Measurements from ENCODE around the gene ANGPTL2. TPM values are rescaled to one million over a fixed set of nuclear protein-coding genes. Genes with fewer than 3 reads are reported as not detected.

ANGPTL2 gene
- total RNA-seq, 1 donor from 2014 or later, result 17.5 TPM

DNA sequence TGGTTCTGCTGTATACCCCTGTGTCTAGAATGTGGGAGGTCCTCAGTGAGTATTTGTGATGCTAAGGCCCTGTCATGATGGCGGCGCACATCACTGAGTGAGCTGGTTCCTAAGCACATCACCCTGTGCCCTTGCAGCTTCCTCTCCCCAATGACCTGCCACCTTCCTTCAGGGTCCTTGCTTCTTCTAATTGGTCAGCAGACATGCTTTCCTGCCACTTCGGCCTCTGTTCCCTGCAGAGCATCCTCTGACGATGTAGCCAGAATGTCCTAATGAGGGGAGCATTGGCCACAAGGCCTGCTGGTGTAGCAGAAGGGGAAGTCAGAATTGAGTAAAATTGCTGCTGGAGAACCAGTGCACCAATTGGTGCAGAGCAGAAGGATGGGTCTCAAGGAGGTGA lies 31.1 kb upstream of the ANGPTL2 start:
- Mint-ChIP-seq H3K27ac (ENCODE audit: unreplicated experiment) (no peak overlapping the region), H3K4me1 (ENCODE audit: low read depth, unreplicated experiment) (peaks cover 8% of the 10 kb centered on the region), H3K27me3 (ENCODE audit: low read depth, unreplicated experiment) (peaks cover 17% of the 10 kb centered on the region), H3K36me3 (ENCODE audit: low read depth, unreplicated experiment) (no peaks in the 10 kb centered on the region), H3K4me3 (ENCODE audit: unreplicated experiment) (no peak overlapping the region), H3K9me3 (ENCODE audit: unreplicated experiment) (no peaks in the 10 kb centered on the region)
- no peaks in the 10 kb centered on the region for H3K79me2 ChIP-seq (ENCODE audit: insufficient read depth, low read length)
- FAIRE-seq (no peak), DNase-seq (ENCODE audit: low read depth) (no peak)
- H3K36me3 ChIP-seq (ENCODE audit: insufficient read depth, low read length), result no peaks in the 10 kb centered on the region
- H3K9me3 ChIP-seq (ENCODE audit: insufficient read depth, low read depth, low read length), result no peaks in the 10 kb centered on the region
- no peak overlapping the region for H3K4me3 ChIP-seq (ENCODE audit: insufficient read depth, low read depth, low read length)
- TF ChIP-seq EZH2 (IDR thresholded peaks at IDR 0.05; ENCODE audit: insufficient read depth, low read length), result no peak
- TF ChIP-seq CTCF (IDR thresholded peaks at IDR 0.05; ENCODE audit: insufficient read depth, low read depth, low read length), result no peak
- no peak overlapping the region for H2AFZ ChIP-seq (ENCODE audit: low read depth, low read length)
- H3K27ac ChIP-seq (ENCODE audit: low read depth, low read length), result no peak overlapping the region
- no peak overlapping the region for H3K4me2 ChIP-seq (ENCODE audit: low read length)
- no peak overlapping the region for H3K9ac ChIP-seq (ENCODE audit: low read length)
- H4K20me1 ChIP-seq (ENCODE audit: insufficient read depth, low read length), result no peaks in the 10 kb centered on the region
- peaks cover 1% of the 10 kb centered on the region for H3K27me3 ChIP-seq (ENCODE audit: insufficient read depth, low read length)
- H3K4me1 ChIP-seq (ENCODE audit: insufficient read depth, low read length), result peaks cover 16% of the 10 kb centered on the region

GRCh38 chr9:127149463-127150390 lies 27.3 kb upstream of the ANGPTL2 start:
- Histone ChIP-seq H3K27ac (ENCODE audit: low read depth, low read length) (no peak overlapping the region), H3K4me2 (ENCODE audit: low read length) (no peak overlapping the region), H3K27me3 (ENCODE audit: insufficient read depth, low read length) (peaks cover 3% of the 10 kb centered on the region), H2AFZ (ENCODE audit: low read depth, low read length) (no peak overlapping the region), H3K36me3 (ENCODE audit: insufficient read depth, low read length) (no peaks in the 10 kb centered on the region), H3K79me2 (ENCODE audit: insufficient read depth, low read length) (no peaks in the 10 kb centered on the region), H3K9ac (ENCODE audit: low read length) (no peak overlapping the region), H3K4me3 (ENCODE audit: insufficient read depth, low read depth, low read length) (no peak overlapping the region), H3K9me3 (ENCODE audit: insufficient read depth, low read depth, low read length) (no peaks in the 10 kb centered on the region), H3K4me1 (ENCODE audit: insufficient read depth, low read length) (peaks cover 8% of the 10 kb centered on the region), H4K20me1 (ENCODE audit: insufficient read depth, low read length) (no peaks in the 10 kb centered on the region)
- H3K27ac Mint-ChIP-seq (ENCODE audit: unreplicated experiment), result no peak overlapping the region
- FAIRE-seq (no peak), DNase-seq (ENCODE audit: low read depth) (no peak)
- H3K27me3 Mint-ChIP-seq (ENCODE audit: low read depth, unreplicated experiment), result peaks cover 13% of the 10 kb centered on the region
- peaks cover 12% of the 10 kb centered on the region for H3K4me1 Mint-ChIP-seq (ENCODE audit: low read depth, unreplicated experiment)
- H3K9me3 Mint-ChIP-seq (ENCODE audit: unreplicated experiment), result peaks cover 5% of the 10 kb centered on the region
- TF ChIP-seq CTCF (IDR thresholded peaks at IDR 0.05; ENCODE audit: insufficient read depth, low read depth, low read length) (no peak), EZH2 (IDR thresholded peaks at IDR 0.05; ENCODE audit: insufficient read depth, low read length) (no peak)
- no peaks in the 10 kb centered on the region for H3K36me3 Mint-ChIP-seq (ENCODE audit: low read depth, unreplicated experiment)
- no peak overlapping the region for H3K4me3 Mint-ChIP-seq (ENCODE audit: unreplicated experiment)

DNA sequence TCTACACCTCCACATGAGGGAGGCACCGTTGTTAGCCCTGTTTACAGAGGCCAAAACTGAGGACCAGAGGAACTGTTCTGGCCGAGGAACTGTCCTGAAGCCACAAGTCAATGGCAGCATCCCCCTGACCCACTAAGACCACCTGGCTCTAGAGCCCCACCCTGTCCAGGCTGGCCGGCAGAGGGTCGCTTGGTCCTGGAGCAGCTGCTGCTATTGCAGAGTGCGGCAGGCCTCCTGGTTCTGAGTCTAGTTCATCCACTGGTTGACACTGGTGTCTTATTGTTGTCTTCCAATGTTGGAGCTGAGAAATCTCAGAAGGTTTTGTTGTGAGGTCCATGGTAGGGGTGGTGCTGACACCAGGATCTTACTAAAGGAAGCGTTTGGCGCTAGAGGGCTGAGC lies 26.6 kb upstream of the ANGPTL2 start:
- Histone ChIP-seq H4K20me1 (ENCODE audit: insufficient read depth, low read length) (no peaks in the 10 kb centered on the region), H2AFZ (ENCODE audit: low read depth, low read length) (no peak overlapping the region), H3K4me2 (ENCODE audit: low read length) (no peak overlapping the region), H3K9ac (ENCODE audit: low read length) (no peak overlapping the region), H3K27ac (ENCODE audit: low read depth, low read length) (no peak overlapping the region), H3K4me1 (ENCODE audit: insufficient read depth, low read length) (peaks cover 1% of the 10 kb centered on the region), H3K9me3 (ENCODE audit: insufficient read depth, low read depth, low read length) (no peaks in the 10 kb centered on the region), H3K27me3 (ENCODE audit: insufficient read depth, low read length) (peaks cover 3% of the 10 kb centered on the region), H3K4me3 (ENCODE audit: insufficient read depth, low read depth, low read length) (no peak overlapping the region), H3K36me3 (ENCODE audit: insufficient read depth, low read length) (no peaks in the 10 kb centered on the region), H3K79me2 (ENCODE audit: insufficient read depth, low read length) (no peaks in the 10 kb centered on the region)
- Mint-ChIP-seq H3K4me1 (ENCODE audit: low read depth, unreplicated experiment) (peaks cover 12% of the 10 kb centered on the region), H3K9me3 (ENCODE audit: unreplicated experiment) (peaks cover 5% of the 10 kb centered on the region), H3K36me3 (ENCODE audit: low read depth, unreplicated experiment) (no peaks in the 10 kb centered on the region), H3K4me3 (ENCODE audit: unreplicated experiment) (no peak overlapping the region), H3K27me3 (ENCODE audit: low read depth, unreplicated experiment) (peaks cover 10% of the 10 kb centered on the region), H3K27ac (ENCODE audit: unreplicated experiment) (no peak overlapping the region)
- TF ChIP-seq CTCF (IDR thresholded peaks at IDR 0.05; ENCODE audit: insufficient read depth, low read depth, low read length) (no peak), EZH2 (IDR thresholded peaks at IDR 0.05; ENCODE audit: insufficient read depth, low read length) (no peak)
- DNase-seq (ENCODE audit: low read depth) (no peak), FAIRE-seq (no peak)

Data from astrocyte (in vitro differentiated cells and primary cell).